ENCODE measurements around the gene TM4SF5.

Gene TM4SF5

DNA sequence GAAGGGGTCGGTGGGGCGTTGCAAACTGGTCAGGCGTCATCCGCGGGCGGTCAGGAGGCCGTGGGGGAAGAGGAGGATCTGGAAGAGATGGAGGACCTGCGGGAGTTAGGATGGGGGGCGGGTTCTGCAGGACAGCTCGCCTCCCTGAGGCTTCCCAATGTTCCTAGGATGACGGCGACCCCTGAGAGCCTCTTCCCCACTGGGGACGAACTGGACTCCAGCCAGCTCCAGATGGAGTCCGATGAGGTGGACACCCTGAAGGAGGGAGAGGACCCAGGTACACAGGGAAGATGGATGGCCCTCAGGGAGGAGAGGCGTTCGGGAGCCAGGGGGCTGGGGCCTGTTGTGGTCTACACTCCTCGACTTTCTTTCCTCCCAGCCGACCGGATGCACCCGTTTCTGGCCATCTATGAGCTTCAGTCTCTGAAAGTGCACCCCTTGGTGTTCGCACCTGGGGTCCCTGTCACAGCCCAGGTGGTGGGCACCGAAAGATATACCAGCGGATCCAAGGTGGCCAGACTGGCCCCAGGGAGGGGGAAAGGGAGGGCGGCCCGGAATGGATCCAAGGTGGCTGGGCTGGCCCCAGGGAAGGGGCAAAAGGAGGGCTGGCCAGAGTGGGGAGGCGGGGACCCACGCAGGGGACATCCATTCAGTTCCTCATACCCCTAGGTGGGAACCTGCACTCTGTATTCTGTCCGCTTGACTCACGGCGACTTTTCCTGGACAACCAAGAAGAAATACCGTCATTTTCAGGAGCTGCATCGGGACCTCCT, 36.1 kb downstream of the TM4SF5 start:
- H3K36me3 ChIP-seq (ENCODE audit: control insufficient read depth, insufficient read depth, low read length) = no peaks in the 10 kb centered on the region
- no peak overlapping the region for H3K9ac ChIP-seq
- H3K27me3 ChIP-seq (ENCODE audit: control insufficient read depth, insufficient read depth, low read length) = no peaks in the 10 kb centered on the region
- H3K4me1 ChIP-seq = peaks cover 8% of the 10 kb centered on the region
- peak overlapping the region; percentile 92 for H2AFZ ChIP-seq
- TF ChIP-seq CTCF (IDR thresholded peaks at IDR 0.05) = no peak
- H3K4me3 ChIP-seq (ENCODE audit: low read depth, low read length) = peak overlapping the region; percentile 71
- H3K79me2 ChIP-seq = no peaks in the 10 kb centered on the region
- H3K27ac ChIP-seq = no peak overlapping the region
- no peaks in the 10 kb centered on the region for H3K9me3 ChIP-seq (ENCODE audit: control insufficient read depth, low read length)
- H3K4me2 ChIP-seq (ENCODE audit: low read length) = peak overlapping the region; percentile 83

DNA sequence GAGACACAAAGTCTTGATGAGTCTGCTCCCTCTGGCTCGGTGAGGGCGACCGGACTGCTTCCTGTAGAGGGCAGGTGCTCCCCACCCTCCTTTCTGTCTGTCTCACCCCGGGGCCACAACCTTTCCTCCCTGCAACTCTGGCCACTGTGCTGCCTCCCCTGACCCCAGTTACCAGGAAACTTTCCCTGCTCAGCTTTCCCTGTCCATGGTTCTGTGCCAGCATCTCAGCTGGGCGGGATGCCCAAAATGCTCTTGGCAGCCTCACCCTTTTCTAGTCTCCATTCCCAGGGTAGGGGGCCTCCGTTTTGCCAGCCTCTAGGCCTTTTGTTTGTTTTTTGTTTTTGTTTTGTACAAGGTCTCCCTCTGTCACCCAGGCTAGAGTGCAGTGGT, 36.7 kb downstream of the TM4SF5 start:
- Histone ChIP-seq H3K27me3 (ENCODE audit: control insufficient read depth, insufficient read depth, low read length) (no peaks in the 10 kb centered on the region), H3K4me3 (ENCODE audit: low read depth, low read length) (peak overlapping the region; percentile 22), H3K4me1 (peaks cover 8% of the 10 kb centered on the region), H3K4me2 (ENCODE audit: low read length) (peak overlapping the region; percentile 83), H3K27ac (no peak overlapping the region), H2AFZ (no peak overlapping the region), H3K9me3 (ENCODE audit: control insufficient read depth, low read length) (no peaks in the 10 kb centered on the region), H3K9ac (no peak overlapping the region), H3K79me2 (no peaks in the 10 kb centered on the region), H3K36me3 (ENCODE audit: control insufficient read depth, insufficient read depth, low read length) (no peaks in the 10 kb centered on the region)
- TF ChIP-seq CTCF (IDR thresholded peaks at IDR 0.05) = no peak

DNA sequence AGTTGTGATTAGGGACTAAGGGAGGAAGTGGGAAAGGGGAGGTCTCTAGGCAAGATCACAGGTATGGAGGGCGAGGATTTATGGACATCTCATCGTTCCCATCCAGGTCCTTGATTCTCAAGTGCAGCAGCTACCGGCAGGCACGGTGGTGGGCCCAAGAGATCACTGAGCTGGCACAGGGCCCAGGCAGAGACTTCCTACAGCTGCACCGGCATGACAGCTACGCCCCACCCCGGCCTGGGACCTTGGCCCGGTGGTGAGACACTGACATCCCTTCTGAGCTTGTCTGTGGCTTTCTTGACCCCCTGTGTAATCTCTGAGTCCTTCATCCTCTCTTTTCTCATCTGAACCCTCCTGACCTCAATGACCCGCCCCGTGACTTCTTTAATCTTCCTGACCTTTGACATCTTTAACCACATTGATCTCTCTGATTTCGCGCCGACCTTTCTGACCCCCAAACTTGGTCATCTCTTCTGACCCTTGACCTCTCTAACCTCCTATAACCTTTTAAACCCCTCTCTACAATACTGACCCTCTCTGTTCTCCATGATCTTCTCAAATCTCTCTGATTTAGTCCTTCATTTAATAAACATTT, 39.1 kb downstream of the TM4SF5 start:
- Histone ChIP-seq H3K4me1 (peaks cover 8% of the 10 kb centered on the region), H3K27me3 (ENCODE audit: control insufficient read depth, insufficient read depth, low read length) (no peaks in the 10 kb centered on the region), H3K36me3 (ENCODE audit: control insufficient read depth, insufficient read depth, low read length) (no peaks in the 10 kb centered on the region), H3K27ac (no peak overlapping the region), H3K79me2 (no peaks in the 10 kb centered on the region), H3K4me3 (ENCODE audit: low read depth, low read length) (no peak overlapping the region), H3K4me2 (ENCODE audit: low read length) (no peak overlapping the region), H2AFZ (no peak overlapping the region), H3K9ac (no peak overlapping the region), H3K9me3 (ENCODE audit: control insufficient read depth, low read length) (no peaks in the 10 kb centered on the region)
- no peak for TF ChIP-seq CTCF (IDR thresholded peaks at IDR 0.05)

DNA sequence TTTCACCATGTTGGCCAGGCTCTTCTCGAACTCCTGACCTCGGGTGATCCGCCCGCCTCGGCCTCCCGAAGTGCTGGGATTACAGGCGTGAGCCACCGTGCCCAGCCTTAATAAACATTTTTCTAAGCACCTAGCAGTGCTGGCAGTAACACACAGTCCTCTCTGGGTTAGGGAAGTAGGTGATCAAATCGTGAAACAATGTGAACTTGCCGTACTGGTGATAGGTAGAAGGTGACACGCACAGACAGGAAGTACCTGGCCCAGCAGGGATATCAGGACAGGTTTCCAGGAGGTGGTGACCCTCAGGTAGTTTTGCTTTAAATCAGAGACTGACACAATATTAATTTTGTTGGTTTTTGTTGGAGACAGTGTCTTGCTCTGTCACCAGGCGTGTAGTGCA, 39.8 kb downstream of the TM4SF5 start:
- Histone ChIP-seq H3K27ac (no peak overlapping the region), H3K4me3 (ENCODE audit: low read depth, low read length) (no peak overlapping the region), H3K36me3 (ENCODE audit: control insufficient read depth, insufficient read depth, low read length) (no peaks in the 10 kb centered on the region)

More for the DNA sequence above, 39.8 kb downstream of the TM4SF5 start:
- Histone ChIP-seq H3K4me2 (ENCODE audit: low read length) (no peak overlapping the region), H2AFZ (no peak overlapping the region), H3K79me2 (no peaks in the 10 kb centered on the region), H3K9me3 (ENCODE audit: control insufficient read depth, low read length) (no peaks in the 10 kb centered on the region), H3K9ac (no peak overlapping the region), H3K4me1 (peaks cover 8% of the 10 kb centered on the region), H3K27me3 (ENCODE audit: control insufficient read depth, insufficient read depth, low read length) (no peaks in the 10 kb centered on the region)
- TF ChIP-seq CTCF (IDR thresholded peaks at IDR 0.05) = no peak

All from parathyroid adenoma (tissue), 2 donors.